Measurements from ENCODE around the gene CCDC88A.

Gene CCDC88A

GRCh38 chr2:55371376-55371775 is 48.3 kb downstream of the CCDC88A start:
- no peak overlapping the region for H3K4me3 ChIP-seq (ENCODE audit: low read length)
- DNase-seq (ENCODE audit: low read depth), result no peak
- no peak for TF ChIP-seq CTCF (conservative IDR thresholded peaks at IDR 0.05; ENCODE audit: low read depth, low read length)

- DNase-seq (ENCODE audit: low read depth), result no peak
- TF ChIP-seq CTCF (conservative IDR thresholded peaks at IDR 0.05; ENCODE audit: low read depth, low read length), result no peak
- H3K4me3 ChIP-seq (ENCODE audit: low read length), result no peak overlapping the region
Observed at GRCh38 chr2:55370208-55370607, 49.4 kb downstream of the CCDC88A start.

GRCh38 chr2:55365303-55365702 is 54.4 kb downstream of the CCDC88A start:
- no peak overlapping the region for H3K4me3 ChIP-seq (ENCODE audit: low read length)
- DNase-seq (ENCODE audit: low read depth), result no peak
- TF ChIP-seq CTCF (conservative IDR thresholded peaks at IDR 0.05; ENCODE audit: low read depth, low read length), result no peak

GRCh38 chr2:55364189-55365055 is 55.2 kb downstream of the CCDC88A start:
- TF ChIP-seq CTCF (conservative IDR thresholded peaks at IDR 0.05; ENCODE audit: low read depth, low read length), result no peak
- no peak overlapping the region for H3K4me3 ChIP-seq (ENCODE audit: low read length)
- peak; percentile 66 for DNase-seq (ENCODE audit: low read depth)

- TF ChIP-seq CTCF (conservative IDR thresholded peaks at IDR 0.05; ENCODE audit: low read depth, low read length), result no peak
- DNase-seq (ENCODE audit: low read depth), result no peak
Observed at GRCh38 chr2:55363636-55364035, 56.0 kb downstream of the CCDC88A start.

GRCh38 chr2:55361465-55362189 is 58.0 kb downstream of the CCDC88A start:
- no peak for TF ChIP-seq CTCF (conservative IDR thresholded peaks at IDR 0.05; ENCODE audit: low read depth, low read length)
- H3K4me3 ChIP-seq (ENCODE audit: low read length), result no peak overlapping the region
- DNase-seq (ENCODE audit: low read depth), result no peak

More at GRCh38 chr2:55363636-55364035, 56.0 kb downstream of the CCDC88A start:
- H3K4me3 ChIP-seq (ENCODE audit: low read length), result no peak overlapping the region

Data from retinal pigment epithelial cell (primary cell).